ENCODE data around the gene THOC3.
A peak's percentile ranks its signal among the peaks of the same experiment; 100 is the strongest.
"Not testable (repeated sequence)": the region's sequence is repeated elsewhere in the genome, so short reads cannot be mapped to it uniquely, and the experiment has no call there.

The THOC3 gene

DNA sequence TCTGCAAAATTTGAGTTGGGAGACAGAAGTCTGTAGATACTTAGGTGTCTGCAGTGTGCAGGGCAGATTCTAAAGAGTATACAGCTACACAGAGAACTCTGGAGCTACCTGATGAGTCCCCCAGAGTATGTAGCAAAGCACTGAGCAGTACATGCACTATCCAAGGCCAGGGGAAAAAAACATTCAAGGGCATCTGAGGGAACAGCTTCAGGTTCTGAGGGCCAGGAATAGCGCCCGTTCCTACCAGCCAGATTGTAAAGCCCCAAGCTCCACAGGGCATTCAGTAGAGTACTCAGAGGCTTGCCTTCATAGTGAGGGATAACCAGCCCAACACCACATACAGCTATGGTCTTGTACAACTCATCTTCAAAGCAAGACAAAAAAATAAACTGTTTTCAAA, 27.5 kb downstream of the THOC3 start:
- DNase-seq (ENCODE audit: low read depth in 2 of 2), result not testable (repeated sequence)

DNA sequence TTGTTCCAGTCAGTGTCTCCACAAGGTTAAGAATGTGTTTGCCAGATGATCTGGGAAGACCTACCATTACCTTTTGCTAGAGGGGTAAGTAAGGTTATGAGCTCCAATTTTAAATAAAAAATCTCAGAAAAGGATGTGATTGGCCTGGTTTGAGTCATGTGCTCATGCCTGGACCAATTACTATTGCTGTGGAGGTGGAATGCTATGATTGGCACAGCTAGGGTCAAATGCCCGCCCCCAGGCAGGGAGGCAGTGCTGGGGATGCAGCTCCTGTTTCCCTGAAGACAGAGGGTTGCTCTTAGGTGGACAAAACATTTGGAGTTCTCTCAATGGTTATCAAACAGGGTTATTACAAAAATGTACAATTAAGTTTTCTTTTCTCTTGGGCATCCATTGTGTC, 29.6 kb downstream of the THOC3 start:
- not testable (repeated sequence) for DNase-seq (ENCODE audit: low read depth in 2 of 2)

DNA sequence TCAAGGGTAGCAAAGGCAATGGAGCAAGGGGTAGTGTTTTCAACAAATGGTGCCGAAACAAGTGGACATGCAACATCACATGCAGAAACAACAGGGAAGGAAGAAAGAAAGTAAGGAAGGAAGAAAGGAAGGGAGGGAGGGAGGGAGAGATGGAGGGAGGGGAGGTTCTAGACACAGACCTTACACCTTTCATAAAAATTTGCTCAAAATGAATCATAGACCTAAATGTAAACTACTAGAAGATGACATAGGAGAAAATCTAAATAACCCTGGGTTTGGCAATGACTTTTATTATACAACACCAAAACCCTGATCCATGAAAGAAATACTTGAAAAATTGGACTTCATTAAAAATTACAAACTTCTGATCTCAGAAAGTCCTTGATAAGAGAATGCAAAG, 39.4 kb downstream of the THOC3 start:
- DNase-seq (ENCODE audit: low read depth in 2 of 2), result not testable (repeated sequence)

DNA sequence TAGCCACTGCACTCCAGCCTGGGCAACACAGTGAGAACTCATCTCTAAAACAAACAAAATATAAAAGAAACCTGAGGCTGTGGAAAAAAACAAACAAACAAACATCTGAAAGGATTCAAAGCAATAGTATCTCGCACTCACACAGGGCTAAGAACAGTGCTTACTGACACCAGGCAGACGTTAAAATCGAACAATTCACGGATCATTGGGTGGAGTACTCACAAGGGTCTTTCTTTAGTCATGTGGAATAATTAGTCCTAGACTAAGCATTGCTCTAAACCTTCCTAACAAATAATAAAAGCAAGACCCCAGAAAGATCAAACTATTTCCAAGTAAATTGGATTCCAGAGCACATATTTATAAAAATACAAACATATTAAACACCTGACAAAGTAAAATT, 43.0 kb downstream of the THOC3 start:
- not testable (repeated sequence) for DNase-seq (ENCODE audit: low read depth in 2 of 2)

DNA sequence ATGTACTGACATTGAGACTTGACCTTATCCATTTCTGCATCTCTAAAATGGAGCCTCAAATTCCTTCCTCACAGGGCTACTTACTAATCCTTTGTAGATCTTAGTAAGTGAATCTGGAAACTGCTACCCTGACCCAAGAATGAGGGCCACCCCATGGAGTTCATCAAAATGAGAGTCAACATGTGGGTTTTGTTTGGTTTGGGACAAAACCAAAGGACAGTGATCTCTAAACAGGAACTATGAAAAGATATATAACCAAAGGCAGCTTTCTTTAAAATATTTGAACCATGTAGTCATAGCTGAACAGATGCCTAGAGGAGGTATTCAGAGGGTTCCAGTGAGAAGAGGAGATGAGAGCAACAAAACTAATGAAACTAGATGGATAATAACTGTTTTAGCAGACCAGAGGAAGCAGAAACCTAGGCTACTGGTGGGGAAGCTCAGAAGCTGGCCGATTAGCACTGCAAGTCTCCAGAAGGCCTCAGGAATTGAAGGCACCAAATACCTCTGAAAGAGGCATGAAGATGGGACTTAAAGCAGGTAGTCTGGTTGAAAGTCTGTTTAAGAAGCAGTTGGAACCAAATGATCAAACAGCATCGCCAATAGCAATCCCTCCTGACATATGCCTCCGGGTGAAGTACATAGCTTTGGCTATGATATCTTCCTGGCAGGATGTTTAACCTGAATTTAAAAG, 45.8 kb downstream of the THOC3 start:
- DNase-seq (ENCODE audit: low read depth in 2 of 2), result peak; percentile 92

DNA sequence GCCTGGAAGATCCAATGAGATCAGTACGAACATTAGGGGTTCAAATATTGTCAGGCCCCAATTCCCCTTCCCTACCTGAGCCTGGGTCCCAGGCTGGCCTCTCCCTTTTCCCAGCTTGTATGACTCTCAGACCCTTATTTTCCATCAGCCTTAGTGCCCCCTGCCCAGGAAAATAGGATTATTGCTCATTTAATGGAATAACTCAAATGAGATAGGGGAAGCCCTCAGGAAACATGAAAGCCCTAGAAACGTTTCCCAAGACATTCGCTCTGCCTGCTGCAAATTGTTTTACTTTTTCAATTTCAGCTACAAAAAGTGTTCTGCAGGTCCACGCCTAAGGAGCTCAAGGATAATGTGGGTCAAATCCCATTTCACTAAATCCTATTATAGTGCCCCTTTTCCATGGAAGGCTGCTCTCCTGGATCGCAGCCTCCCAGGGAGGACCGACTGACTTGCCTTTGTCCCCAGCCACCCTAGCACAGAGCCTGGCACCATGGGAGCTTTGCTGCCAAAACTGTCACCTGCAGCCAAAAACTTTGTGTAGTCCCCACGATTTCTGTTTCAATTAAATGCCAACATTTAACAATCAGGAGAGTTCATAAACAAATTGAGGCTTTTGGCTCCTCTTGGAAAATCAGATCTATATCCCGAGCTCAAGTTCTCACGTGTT, 46.9 kb downstream of the THOC3 start:
- no peak for DNase-seq (ENCODE audit: low read depth in 2 of 2)

DNA sequence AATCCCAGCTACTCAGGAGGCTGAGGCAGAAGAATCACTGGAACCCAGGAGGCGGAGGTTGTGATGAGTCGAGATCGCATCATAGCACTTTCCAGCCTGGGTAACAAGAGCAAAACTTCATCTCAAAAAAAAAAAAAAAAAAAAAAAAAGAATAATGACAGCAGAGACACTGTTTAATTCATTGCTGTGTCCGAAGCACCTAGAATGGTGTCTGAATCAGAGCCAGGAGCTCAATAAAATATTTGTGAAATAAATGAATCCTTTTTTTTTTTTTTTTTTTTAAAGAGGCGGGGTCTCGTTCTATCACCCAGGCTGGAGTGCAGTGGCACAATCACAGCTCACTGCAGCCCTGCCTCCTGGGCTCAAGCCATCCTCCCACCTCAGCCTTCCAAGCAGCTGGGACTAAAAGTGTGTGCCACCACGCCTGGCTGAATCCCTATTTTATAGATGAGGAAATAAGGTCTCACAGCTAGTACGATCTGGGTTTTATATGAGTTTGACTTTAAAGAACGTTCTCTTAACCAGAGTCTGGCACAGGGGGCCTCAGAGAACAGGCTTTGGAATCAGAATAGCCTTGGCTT, 47.8 kb downstream of the THOC3 start:
- no peak for DNase-seq (ENCODE audit: low read depth in 2 of 2)

DNA sequence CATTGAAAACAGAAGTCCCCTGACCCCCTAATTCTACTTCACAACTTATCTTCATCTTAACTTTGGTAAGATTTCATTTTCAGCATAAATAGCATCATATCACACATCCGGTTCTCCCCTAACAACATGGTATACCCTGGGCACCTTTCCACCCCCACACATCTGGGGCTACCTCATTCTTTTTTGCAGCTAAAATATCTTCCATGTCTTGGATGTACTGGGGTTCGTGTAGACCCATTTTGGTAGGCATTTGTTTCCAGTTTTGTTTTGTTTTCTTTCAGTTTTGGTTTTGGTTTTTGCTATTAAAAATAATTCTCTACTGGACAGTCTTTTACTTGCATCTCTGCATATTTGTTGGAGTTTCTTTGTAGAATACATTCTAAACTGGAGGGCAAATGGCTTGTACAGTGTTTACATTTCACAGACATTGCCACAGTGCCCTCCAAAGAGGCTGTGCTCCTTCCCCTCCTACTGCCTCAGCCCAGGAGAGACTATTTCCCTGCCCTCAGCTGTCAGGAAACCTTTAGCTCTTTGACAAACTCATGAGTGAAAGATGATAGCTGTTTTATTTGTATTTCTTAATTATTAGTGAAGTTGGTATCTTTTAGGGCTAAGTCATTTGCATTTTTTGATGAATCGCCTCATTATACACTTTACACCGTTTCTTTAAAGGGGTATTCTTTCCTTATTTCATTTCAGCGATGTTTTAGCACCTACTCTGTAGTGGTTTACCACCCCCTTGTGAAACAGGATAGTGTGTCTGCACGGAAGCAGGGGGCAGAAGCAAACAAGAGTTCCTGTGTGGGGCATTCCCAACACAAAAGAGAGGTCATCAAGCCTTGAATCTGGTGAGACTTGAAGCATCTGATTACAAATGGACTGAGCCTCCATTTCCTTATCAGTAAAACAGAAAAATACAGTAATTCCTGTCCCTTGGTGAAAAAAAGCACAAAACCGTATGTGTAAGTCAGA, 52.8 kb downstream of the THOC3 start:
- DNase-seq (ENCODE audit: low read depth in 2 of 2), result not testable (repeated sequence)

DNA sequence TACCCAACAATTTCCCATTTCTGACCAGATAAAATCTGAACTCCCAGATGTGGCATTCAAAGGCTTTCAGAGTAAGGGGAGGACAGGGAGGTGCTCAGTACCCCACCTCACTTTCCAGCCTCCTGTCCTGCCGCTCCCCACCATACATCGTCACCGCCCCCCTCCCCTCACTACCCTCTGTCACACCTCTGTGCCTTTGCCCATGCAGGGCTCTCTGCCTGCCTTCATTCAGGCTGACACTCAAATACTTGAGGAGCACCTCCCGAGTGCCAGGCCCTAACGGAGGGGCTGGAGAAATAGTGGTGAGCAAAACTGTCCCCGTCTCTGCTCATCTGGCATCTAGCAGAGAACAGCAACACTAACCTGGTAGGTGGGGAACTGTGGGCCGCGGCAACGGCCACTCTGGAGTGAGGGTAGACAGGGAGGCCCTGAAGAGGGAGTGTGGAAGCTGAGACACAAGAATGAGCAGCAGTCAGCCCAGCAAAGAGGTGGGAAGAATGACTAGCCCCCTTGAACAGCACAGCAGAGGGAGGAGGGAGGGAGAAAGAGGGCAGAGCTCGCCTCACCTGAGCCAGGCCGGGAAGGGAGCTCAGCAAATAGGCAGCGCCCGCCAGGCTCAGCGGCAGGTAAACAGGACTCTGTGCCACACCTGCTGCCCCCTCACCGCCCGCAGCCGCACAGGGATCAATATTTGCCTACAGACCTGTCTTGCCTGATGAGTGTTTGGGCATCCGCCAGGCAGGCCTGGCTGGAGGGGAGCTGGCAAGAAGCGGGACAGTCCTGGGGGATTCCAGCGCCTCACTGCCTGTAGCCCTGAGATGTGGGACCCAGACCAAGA, 54.1 kb downstream of the THOC3 start:
- DNase-seq (ENCODE audit: low read depth in 2 of 2), result not testable (repeated sequence)

DNA sequence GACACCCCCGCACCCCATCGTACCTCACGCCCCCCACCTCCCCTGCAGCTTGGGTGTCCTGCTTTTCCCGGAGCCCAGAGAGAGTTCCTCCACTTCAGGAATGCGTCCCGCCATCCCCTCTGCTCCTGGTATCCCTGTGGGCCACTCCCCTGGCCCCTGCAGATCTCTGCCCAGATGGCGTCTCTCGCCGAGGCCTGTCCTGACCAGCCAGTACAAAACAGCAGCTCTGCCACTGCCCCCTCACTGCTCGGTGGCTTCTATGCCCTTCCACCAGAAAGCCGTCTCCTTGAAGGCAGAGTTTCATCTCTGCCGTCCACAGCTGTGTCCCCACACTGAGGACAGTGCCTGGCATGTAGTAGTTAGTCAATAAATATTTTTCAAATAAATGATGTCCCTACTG, 58.0 kb downstream of the THOC3 start:
- not testable (repeated sequence) for DNase-seq (ENCODE audit: low read depth in 2 of 2)

Measured in fibroblast of skin of left biceps (primary cell).